GM23338 (cell line): ENCODE results near the gene FGF1. TPM values are rescaled to one million over a fixed set of nuclear protein-coding genes. Genes with fewer than 3 reads are reported as not detected.

Experiments
- ATAC-seq: fragments of 200-7000 bp; cut with Tn5 transposase; 3 replicates; pipeline ENCODE4 v1.9.1; 2020
- DNase-seq: peaks from one replicate; pipeline ENCODE4 v3.0.0-alpha.2; 2015; ENCODE audit warnings: low spot score
- H2AFZ ChIP-seq: fragments of 200-600 bp; sonication (generic); 2 replicates; pipeline ENCODE4 v1.8.0; 2016; ENCODE audit warnings: antibody characterized with exemption, mild to moderate bottlenecking, moderate library complexity
- H3F3A ChIP-seq: fragments of 200-600 bp; sonication (generic); replicated peaks from 2 replicates; pipeline ENCODE4 v1.8.0; 2017; ENCODE audit warnings: antibody characterized with exemption, mixed run types, low read depth
- H3K27ac ChIP-seq: fragments of 200-600 bp; sonication (generic); 2 replicates; pipeline ENCODE4 v1.6.1; 2016; ENCODE audit warnings: low read depth
- H3K27me3 ChIP-seq: fragments of 200-600 bp; sonication (generic); 2 replicates; pipeline ENCODE4 v1.8.0; 2016; ENCODE audit warnings: mild to moderate bottlenecking, mixed run types, moderate library complexity; ENCODE audit not compliant: insufficient read depth
- H3K36me3 ChIP-seq: fragments of 200-600 bp; sonication (generic); 2 replicates; pipeline ENCODE4 v1.8.0; 2016; ENCODE audit warnings: mild to moderate bottlenecking; ENCODE audit not compliant: insufficient read depth
- H3K4me1 ChIP-seq: fragments of 200-600 bp; sonication (generic); 2 replicates; pipeline ENCODE4 v1.8.0; 2016; ENCODE audit warnings: mild to moderate bottlenecking, moderate library complexity; ENCODE audit not compliant: insufficient read depth
- H3K4me2 ChIP-seq: fragments of 200-600 bp; sonication (generic); 2 replicates; pipeline ENCODE4 v1.7.1; 2017; ENCODE audit warnings: mixed run types
- H3K4me3 ChIP-seq: fragments of 200-600 bp; sonication (generic); 2 replicates; pipeline ENCODE4 v1.6.1; 2016; ENCODE audit warnings: mixed run types
- H3K79me2 ChIP-seq: fragments of 200-600 bp; sonication (generic); replicated peaks from 2 replicates; pipeline ENCODE4 v1.8.0; 2017; ENCODE audit warnings: mild to moderate bottlenecking; ENCODE audit not compliant: insufficient read depth
- H3K9me2 ChIP-seq: fragments of 200-600 bp; sonication (generic); 2 replicates; pipeline ENCODE4 v1.8.0; 2017; ENCODE audit not compliant: insufficient read depth
- H4K20me1 ChIP-seq: fragments of 200-600 bp; sonication (generic); replicated peaks from 2 replicates; pipeline ENCODE4 v1.8.0; 2017; ENCODE audit warnings: mild to moderate bottlenecking; ENCODE audit not compliant: insufficient read depth
- H3K27ac Mint-ChIP-seq: 2 replicates; pipeline ENCODE4 v1.8.0; 2020; ENCODE audit warnings: inconsistent platforms, mild to moderate bottlenecking, moderate library complexity, mixed read lengths
- H3K27me3 Mint-ChIP-seq: 3 replicates; pipeline ENCODE4 v1.8.0; 2022; ENCODE audit warnings: low read depth, mild to moderate bottlenecking, moderate library complexity, mixed read lengths, inconsistent platforms; ENCODE audit not compliant: insufficient read depth, poor library complexity
- H3K36me3 Mint-ChIP-seq: 3 replicates; pipeline ENCODE4 v1.8.0; 2021; ENCODE audit warnings: low read depth, mild to moderate bottlenecking, inconsistent platforms, moderate library complexity, mixed read lengths
- H3K4me1 Mint-ChIP-seq: 3 replicates; pipeline ENCODE4 v1.8.0; 2020; ENCODE audit warnings: mild to moderate bottlenecking, inconsistent platforms, mixed read lengths
- H3K4me3 Mint-ChIP-seq: 3 replicates; pipeline ENCODE4 v1.8.0; 2021; ENCODE audit warnings: moderate library complexity, mild to moderate bottlenecking, inconsistent platforms, mixed read lengths
- H3K9me3 Mint-ChIP-seq: 3 replicates; pipeline ENCODE4 v1.8.0; 2020; ENCODE audit warnings: moderate library complexity, mild to moderate bottlenecking, inconsistent platforms, mixed read lengths
- EZH2 ChIP-seq: fragments of 200-600 bp; sonication (generic); IDR thresholded peaks from one replicate; pipeline ENCODE4 v1.8.0; 2017; ENCODE audit warnings: antibody characterized with exemption, mild to moderate bottlenecking, low read depth; ENCODE audit not compliant: unreplicated experiment
- STAT1 ChIP-seq: IDR thresholded peaks from one replicate; pipeline ENCODE4 v1.6.1; 2016; ENCODE audit warnings: antibody characterized with exemption; ENCODE audit not compliant: unreplicated experiment
- polyA plus RNA-seq: library from polyadenylated mRNA; unstranded; fragments of >200 nt; fragmentation: Nextera tagmentation; extraction: Ambion mirVana; gene quantifications from 2 replicates; pipeline ENCODE4 v1.2.1, GENCODE V29; 2016
- total RNA-seq: library from RNA; depleted of rRNA; stranded (reverse); fragments of >200 nt; shearing (Covaris generic); gene quantifications from 2 replicates; pipeline ENCODE4 v1.2.3, GENCODE V29; 2014
- TF ChIP-seq, protein P1 (sequence below): IDR thresholded peaks from 2 replicates; pipeline ENCODE4 v1.6.1; 2016; ENCODE audit warnings: antibody characterized with exemption
- TF ChIP-seq, protein P2 (sequence below): fragments of 250-450 bp; sonication (Bioruptor Pico); IDR thresholded peaks from 2 replicates; pipeline ENCODE4 v1.5.0; 2020; ENCODE audit warnings: mild to moderate bottlenecking, moderate library complexity

Gene FGF1
- total and polyA plus RNA-seq, 2 experiments from 2014 or later = 0.21 to 0.34 TPM

GRCh38 chr5:142545650-142546322 is 140.1 kb downstream of the FGF1 start:
- no peaks in the 10 kb centered on the region for H3K79me2 ChIP-seq
- Mint-ChIP-seq H3K27ac (no peak overlapping the region), H3K4me3 (no peak overlapping the region), H3K9me3 (no peaks in the 10 kb centered on the region), H3K36me3 (no peaks in the 10 kb centered on the region), H3K4me1 (peaks cover 45% of the 10 kb centered on the region), H3K27me3 (peaks cover 8% of the 10 kb centered on the region)
- no peak overlapping the region for H2AFZ ChIP-seq
- H3K36me3 ChIP-seq = no peaks in the 10 kb centered on the region
- peaks cover 29% of the 10 kb centered on the region for H3K4me1 ChIP-seq
- H3K9me2 ChIP-seq = no peaks in the 10 kb centered on the region
- ATAC-seq = no peak
- H3K27me3 ChIP-seq = no peaks in the 10 kb centered on the region
- H4K20me1 ChIP-seq = no peaks in the 10 kb centered on the region
- H3F3A ChIP-seq = peaks cover 3% of the 10 kb centered on the region; the same call in 1 of the 2 replicates
- no peak overlapping the region for H3K4me3 ChIP-seq
- no peak overlapping the region for H3K4me2 ChIP-seq
- H3K27ac ChIP-seq = no peak overlapping the region
- TF ChIP-seq, protein P1, sequence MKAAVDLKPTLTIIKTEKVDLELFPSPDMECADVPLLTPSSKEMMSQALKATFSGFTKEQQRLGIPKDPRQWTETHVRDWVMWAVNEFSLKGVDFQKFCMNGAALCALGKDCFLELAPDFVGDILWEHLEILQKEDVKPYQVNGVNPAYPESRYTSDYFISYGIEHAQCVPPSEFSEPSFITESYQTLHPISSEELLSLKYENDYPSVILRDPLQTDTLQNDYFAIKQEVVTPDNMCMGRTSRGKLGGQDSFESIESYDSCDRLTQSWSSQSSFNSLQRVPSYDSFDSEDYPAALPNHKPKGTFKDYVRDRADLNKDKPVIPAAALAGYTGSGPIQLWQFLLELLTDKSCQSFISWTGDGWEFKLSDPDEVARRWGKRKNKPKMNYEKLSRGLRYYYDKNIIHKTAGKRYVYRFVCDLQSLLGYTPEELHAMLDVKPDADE = no peak
- TF ChIP-seq, protein P2, sequence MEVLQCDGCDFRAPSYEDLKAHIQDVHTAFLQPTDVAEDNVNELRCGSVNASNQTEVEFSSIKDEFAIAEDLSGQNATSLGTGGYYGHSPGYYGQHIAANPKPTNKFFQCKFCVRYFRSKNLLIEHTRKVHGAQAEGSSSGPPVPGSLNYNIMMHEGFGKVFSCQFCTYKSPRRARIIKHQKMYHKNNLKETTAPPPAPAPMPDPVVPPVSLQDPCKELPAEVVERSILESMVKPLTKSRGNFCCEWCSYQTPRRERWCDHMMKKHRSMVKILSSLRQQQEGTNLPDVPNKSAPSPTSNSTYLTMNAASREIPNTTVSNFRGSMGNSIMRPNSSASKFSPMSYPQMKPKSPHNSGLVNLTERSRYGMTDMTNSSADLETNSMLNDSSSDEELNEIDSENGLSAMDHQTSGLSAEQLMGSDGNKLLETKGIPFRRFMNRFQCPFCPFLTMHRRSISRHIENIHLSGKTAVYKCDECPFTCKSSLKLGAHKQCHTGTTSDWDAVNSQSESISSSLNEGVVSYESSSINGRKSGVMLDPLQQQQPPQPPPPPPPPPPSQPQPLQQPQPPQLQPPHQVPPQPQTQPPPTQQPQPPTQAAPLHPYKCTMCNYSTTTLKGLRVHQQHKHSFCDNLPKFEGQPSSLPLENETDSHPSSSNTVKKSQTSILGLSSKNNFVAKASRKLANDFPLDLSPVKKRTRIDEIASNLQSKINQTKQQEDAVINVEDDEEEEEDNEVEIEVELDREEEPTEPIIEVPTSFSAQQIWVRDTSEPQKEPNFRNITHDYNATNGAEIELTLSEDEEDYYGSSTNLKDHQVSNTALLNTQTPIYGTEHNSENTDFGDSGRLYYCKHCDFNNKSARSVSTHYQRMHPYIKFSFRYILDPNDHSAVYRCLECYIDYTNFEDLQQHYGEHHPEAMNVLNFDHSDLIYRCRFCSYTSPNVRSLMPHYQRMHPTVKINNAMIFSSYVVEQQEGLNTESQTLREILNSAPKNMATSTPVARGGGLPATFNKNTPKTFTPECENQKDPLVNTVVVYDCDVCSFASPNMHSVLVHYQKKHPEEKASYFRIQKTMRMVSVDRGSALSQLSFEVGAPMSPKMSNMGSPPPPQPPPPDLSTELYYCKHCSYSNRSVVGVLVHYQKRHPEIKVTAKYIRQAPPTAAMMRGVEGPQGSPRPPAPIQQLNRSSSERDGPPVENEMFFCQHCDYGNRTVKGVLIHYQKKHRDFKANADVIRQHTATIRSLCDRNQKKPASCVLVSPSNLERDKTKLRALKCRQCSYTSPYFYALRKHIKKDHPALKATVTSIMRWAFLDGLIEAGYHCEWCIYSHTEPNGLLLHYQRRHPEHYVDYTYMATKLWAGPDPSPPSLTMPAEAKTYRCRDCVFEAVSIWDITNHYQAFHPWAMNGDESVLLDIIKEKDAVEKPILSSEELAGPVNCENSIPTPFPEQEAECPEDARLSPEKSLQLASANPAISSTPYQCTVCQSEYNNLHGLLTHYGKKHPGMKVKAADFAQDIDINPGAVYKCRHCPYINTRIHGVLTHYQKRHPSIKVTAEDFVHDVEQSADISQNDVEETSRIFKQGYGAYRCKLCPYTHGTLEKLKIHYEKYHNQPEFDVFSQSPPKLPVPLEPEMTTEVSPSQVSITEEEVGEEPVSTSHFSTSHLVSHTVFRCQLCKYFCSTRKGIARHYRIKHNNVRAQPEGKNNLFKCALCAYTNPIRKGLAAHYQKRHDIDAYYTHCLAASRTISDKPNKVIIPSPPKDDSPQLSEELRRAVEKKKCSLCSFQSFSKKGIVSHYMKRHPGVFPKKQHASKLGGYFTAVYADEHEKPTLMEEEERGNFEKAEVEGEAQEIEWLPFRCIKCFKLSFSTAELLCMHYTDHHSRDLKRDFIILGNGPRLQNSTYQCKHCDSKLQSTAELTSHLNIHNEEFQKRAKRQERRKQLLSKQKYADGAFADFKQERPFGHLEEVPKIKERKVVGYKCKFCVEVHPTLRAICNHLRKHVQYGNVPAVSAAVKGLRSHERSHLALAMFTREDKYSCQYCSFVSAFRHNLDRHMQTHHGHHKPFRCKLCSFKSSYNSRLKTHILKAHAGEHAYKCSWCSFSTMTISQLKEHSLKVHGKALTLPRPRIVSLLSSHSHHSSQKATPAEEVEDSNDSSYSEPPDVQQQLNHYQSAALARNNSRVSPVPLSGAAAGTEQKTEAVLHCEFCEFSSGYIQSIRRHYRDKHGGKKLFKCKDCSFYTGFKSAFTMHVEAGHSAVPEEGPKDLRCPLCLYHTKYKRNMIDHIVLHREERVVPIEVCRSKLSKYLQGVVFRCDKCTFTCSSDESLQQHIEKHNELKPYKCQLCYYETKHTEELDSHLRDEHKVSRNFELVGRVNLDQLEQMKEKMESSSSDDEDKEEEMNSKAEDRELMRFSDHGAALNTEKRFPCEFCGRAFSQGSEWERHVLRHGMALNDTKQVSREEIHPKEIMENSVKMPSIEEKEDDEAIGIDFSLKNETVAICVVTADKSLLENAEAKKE (CRISPR knock-in tag) = no peak
- TF ChIP-seq STAT1 (no peak), EZH2 (no peak)
- no peak for DNase-seq
